ENCODE data around the gene KCTD1. TPM values are rescaled to one million over a fixed set of nuclear protein-coding genes. Genes with fewer than 3 reads are reported as not detected.

KCTD1 gene
- total RNA-seq, 4 donors from 2014 or later: 4.7 to 6.0 (median 5.2) TPM

DNA sequence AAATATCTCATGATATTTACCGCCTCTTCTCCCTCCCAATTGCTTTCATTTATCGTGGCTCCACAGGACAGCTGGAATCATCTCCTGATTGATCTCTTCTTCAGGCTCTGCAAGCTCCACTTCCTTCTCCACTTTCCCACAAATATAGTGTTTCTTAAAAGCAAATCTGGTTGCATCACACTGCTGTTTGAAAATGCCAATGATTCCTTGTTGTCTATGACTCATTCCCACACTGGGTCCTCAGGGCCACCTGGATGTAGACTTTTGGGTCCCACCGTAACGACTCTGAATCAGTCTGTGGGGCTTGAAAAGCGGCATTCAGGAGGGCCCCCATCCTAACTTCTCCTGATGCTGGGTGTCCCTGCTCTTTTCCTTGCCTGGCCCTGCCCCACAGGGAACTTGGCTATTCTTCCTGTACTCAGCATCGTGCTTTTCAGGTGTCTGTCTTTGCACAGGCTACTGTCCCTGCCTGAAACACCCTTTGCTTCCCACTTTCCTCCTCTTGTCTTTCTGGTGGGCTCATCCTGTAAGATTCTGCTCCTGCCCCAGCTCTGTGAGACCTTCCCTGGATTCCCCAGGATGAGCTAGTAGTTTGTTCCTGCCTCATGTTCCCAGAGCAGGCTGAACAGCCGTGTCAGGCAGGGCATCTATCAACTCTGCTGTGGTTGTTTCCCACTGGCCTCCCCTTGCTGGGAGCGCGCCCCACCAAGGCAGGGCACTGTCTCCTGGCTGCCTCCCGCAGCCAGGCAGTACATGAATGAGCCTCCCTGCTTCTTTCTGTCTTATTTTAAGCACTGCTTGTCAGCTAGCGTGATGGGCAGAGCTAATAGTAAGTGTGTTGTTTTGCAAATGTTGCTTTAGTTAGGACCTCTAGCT, 111.9 kb downstream of the KCTD1 start:
- no peak overlapping the region for H3K4me3 ChIP-seq
- intact Hi-C loops (cut with DNase I; ENCODE audit: low total_unique reads) (no loop called here), in situ Hi-C loops (cut with MboI; ENCODE audit: low sequenced_read_pairs in 4 of 4) (no loop called here)
- no peak overlapping the region for H3K27ac ChIP-seq
- no peak for ATAC-seq
- no peaks in the 10 kb centered on the region for H3K36me3 ChIP-seq
- H3K4me1 ChIP-seq: peaks cover 6 to 12% of the 10 kb centered on the region in 2 donors
- H3K27me3 ChIP-seq: no peaks in the 10 kb centered on the region
- TF ChIP-seq POLR2A (IDR thresholded peaks at IDR 0.05): no peak
- TF ChIP-seq CTCF (IDR thresholded peaks at IDR 0.05 in 4 of 5, conservative IDR thresholded peaks at IDR 0.05 in 1 of 5): no peak
- no peak for DNase-seq
- no peaks in the 10 kb centered on the region for H3K9me3 ChIP-seq

DNA sequence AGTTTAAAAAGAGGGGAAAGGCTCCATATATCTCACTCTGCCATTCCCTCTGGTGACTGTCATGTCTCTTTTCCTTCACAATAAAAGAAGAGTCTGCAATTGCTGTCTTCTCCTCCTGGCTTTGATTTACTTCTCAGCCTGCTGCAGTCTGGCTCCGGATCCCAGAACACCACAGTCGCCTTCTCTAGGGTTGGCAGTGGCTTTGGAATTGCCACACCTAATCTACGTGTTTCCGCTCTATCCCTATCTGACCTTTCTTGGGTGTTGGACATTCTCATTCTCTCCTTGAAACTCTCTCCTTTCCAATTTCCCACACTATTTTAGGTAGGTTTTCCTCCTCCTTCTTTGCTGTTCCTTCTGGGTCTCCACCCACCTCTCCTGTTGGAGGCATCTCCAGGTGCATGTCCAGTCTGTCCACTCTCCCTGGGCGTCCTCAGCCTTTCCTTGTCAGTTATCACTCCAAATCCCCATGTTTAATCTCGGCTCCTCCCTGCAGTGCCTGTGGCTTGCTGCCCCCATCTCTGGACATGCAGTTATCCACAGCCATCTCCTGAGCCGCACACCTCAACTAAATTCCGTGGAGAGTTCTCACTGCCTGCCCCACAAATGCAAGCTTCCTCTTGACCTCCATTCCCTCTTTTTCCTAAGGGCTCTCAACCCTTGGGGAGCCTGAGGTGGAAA, 112.8 kb downstream of the KCTD1 start:
- Histone ChIP-seq H3K36me3 (no peaks in the 10 kb centered on the region), H3K4me1 (peaks cover 6 to 12% of the 10 kb centered on the region in 2 donors), H3K9me3 (no peaks in the 10 kb centered on the region), H3K27ac (peak overlapping the region in 1 of 4 donors; percentile 20), H3K4me3 (no peak overlapping the region), H3K27me3 (no peaks in the 10 kb centered on the region)
- DNase-seq (peak in 1 of 2 donors; percentile 36), ATAC-seq (peak in 1 of 2 donors; percentile 75)
- intact Hi-C loops (cut with DNase I; ENCODE audit: low total_unique reads): no loop called here
- TF ChIP-seq CTCF (IDR thresholded peaks at IDR 0.05 in 4 of 5, conservative IDR thresholded peaks at IDR 0.05 in 1 of 5) (no peak), POLR2A (IDR thresholded peaks at IDR 0.05) (no peak)
- in situ Hi-C loops (cut with MboI; ENCODE audit: low sequenced_read_pairs in 4 of 4): no loop called here

DNA sequence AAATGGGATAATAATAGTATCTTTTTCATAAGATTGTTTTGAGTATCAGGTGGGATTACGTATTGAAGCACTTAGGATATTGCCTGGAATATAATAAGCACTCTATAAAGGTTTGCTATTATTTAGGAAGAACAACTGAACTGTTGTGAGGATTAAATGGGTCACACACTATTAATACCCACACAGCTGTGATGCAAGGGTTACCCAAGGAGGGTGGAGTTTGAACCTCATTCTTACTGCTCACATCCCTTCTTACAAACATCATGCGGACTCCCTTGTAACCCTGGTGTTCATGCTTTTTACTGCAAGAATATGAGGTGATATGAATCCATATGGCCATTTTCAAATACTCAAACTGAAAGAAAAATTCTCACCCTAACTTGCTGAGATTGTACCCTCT, 113.5 kb downstream of the KCTD1 start:
- peak in 1 of 2 donors; percentile 29 for DNase-seq
- in situ Hi-C loops (cut with MboI; ENCODE audit: low sequenced_read_pairs in 4 of 4) (no loop called here), intact Hi-C loops (cut with DNase I; ENCODE audit: low total_unique reads) (no loop called here)
- no peak for TF ChIP-seq POLR2A (IDR thresholded peaks at IDR 0.05)
- H3K4me1 ChIP-seq: peaks cover 6 to 13% of the 10 kb centered on the region in 2 donors
- ATAC-seq: peak; percentile 89 to 94
- H3K4me3 ChIP-seq: no peak overlapping the region
- H3K27me3 ChIP-seq: no peaks in the 10 kb centered on the region
- no peaks in the 10 kb centered on the region for H3K9me3 ChIP-seq
- H3K27ac ChIP-seq: peak overlapping the region in 1 of 4 donors; percentile 20
- H3K36me3 ChIP-seq: no peaks in the 10 kb centered on the region

DNA sequence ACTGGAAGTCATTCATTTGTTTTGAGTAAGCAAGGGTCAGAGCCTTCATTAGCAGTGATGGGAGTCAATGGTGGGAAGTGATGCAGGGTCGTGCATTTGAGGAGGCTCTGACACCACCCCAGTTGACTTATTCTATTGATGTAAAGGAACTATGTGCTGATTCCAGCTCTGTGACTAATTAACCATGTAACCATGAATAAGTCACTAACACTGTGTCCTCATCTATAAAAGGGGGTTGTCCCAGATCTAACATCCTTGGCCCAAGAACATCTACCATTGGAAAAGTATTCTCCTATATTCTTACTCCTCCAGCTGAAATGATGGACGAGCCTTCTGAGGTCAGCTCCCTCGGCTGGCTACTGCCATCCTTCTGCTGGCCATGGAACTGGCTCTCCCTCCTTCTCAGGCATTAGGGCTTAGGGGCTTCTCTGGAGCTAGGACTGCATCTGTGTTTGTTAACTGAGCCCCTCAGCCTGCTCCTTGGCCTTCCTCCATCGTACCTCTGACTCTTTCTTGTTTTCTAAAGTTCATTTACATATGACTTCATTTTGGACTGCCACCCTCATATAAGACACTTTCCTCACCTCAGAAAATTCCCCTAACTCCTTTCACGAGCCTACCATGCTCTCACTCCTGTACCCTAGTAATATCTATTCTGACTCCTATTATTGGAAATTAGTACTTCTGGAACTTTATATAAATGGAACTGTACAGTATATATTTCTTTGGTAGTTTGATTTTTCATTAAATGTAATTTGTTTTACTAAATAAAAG, 115.5 kb downstream of the KCTD1 start:
- DNase-seq: no peak
- Histone ChIP-seq H3K4me3 (no peak overlapping the region), H3K27me3 (no peaks in the 10 kb centered on the region), H3K9me3 (no peaks in the 10 kb centered on the region), H3K27ac (no peak overlapping the region), H3K4me1 (peaks cover 6 to 20% of the 10 kb centered on the region in 2 donors), H3K36me3 (no peaks in the 10 kb centered on the region)
- ATAC-seq: no peak
- in situ Hi-C loops (cut with MboI; ENCODE audit: low sequenced_read_pairs in 4 of 4): no loop called here
- intact Hi-C loops (cut with DNase I; ENCODE audit: low total_unique reads): no loop called here
- TF ChIP-seq CTCF (IDR thresholded peaks at IDR 0.05 in 4 of 5, conservative IDR thresholded peaks at IDR 0.05 in 1 of 5) (no peak), POLR2A (IDR thresholded peaks at IDR 0.05) (no peak)
